GM12892 (cell line): ENCODE data around the gene SCN2B.

ENCODE experiments used
- POLR2A ChIP-seq: IDR thresholded peaks from 2 replicates; pipeline ENCODE4 v1.6.1; 2011; ENCODE audit warnings: low read depth, low read length, control low read depth
- POLR2AphosphoS5 ChIP-seq: IDR thresholded peaks from 2 replicates; pipeline ENCODE4 v1.6.1; 2011; ENCODE audit warnings: low read depth, low read length, control low read depth
- TAF1 ChIP-seq: IDR thresholded peaks from 2 replicates; pipeline ENCODE4 v1.6.1; 2011; ENCODE audit warnings: low read depth, mild to moderate bottlenecking, control low read depth, low read length, borderline replicate concordance

- TF ChIP-seq POLR2AphosphoS5 (no peak), TAF1 (no peak), POLR2A (no peak)
Observed at GRCh38 chr11:118151431-118151830, 25.0 kb downstream of the SCN2B start.
